ENCODE results near the gene UNC50. TPM values are rescaled to one million over a fixed set of nuclear protein-coding genes. Genes with fewer than 3 reads are reported as not detected.

UNC50 gene
- total RNA-seq, 4 donors from 2014 or later: 23.9 to 46.8 (median 36.3) TPM

- 71 to 75% methylated on average over 1 to 3 of the region's 3 CpGs for WGBS, 2 donors (ENCODE audit: low coverage in 1 of 2)
- no peak for TF ChIP-seq CTCF (IDR thresholded peaks at IDR 0.05)
- TF ChIP-seq POLR2AphosphoS5 (IDR thresholded peaks at IDR 0.05): no peak
- TF ChIP-seq POLR2A (IDR thresholded peaks at IDR 0.05): no peak
- no peak for TF ChIP-seq EP300 (IDR thresholded peaks at IDR 0.05; ENCODE audit: low read depth)
- in situ Hi-C loops (cut with MboI; ENCODE audit: low pct_ligation_motif_present in 1 of 4, low pct_unique_long_range_greater_than_20kb in 1 of 4, low sequenced_read_pairs in 3 of 4): no loop called here
- Histone ChIP-seq H3K36me3 (peaks cover 0 to 54% (median 21%) of the 10 kb centered on the region in 4 donors), H3K9me3 (no peaks in the 10 kb centered on the region), H3K4me3 (no peak overlapping the region), H3K27me3 (no peaks in the 10 kb centered on the region), H3K27ac (no peak overlapping the region), H3K4me1 (no peaks in the 10 kb centered on the region)
- DNase-seq: no peak
- intact Hi-C loops (cut with DNase I; ENCODE audit: low total_unique reads): no loop called here
Measured at GRCh38 chr2:98632351-98632750, 24.0 kb downstream of the UNC50 start.

GRCh38 chr2:98634406-98635092 is 26.2 kb downstream of the UNC50 start:
- TF ChIP-seq POLR2AphosphoS5 (IDR thresholded peaks at IDR 0.05): no peak
- no peak for TF ChIP-seq EP300 (IDR thresholded peaks at IDR 0.05; ENCODE audit: low read depth)
- TF ChIP-seq POLR2A (IDR thresholded peaks at IDR 0.05): no peak
- no peak for TF ChIP-seq CTCF (IDR thresholded peaks at IDR 0.05)
- 76 to 78% methylated on average over 5 to 9 of the region's 9 CpGs for WGBS, 2 donors (ENCODE audit: low coverage in 1 of 2)
- in situ Hi-C loops (cut with MboI; ENCODE audit: low pct_ligation_motif_present in 1 of 4, low pct_unique_long_range_greater_than_20kb in 1 of 4, low sequenced_read_pairs in 3 of 4): no loop called here
- Histone ChIP-seq H3K36me3 (peaks cover 0 to 61% (median 21%) of the 10 kb centered on the region in 4 donors), H3K27ac (no peak overlapping the region), H3K4me1 (no peaks in the 10 kb centered on the region), H3K9me3 (no peaks in the 10 kb centered on the region), H3K4me3 (no peak overlapping the region), H3K27me3 (no peaks in the 10 kb centered on the region)
- no peak for DNase-seq
- intact Hi-C loops (cut with DNase I; ENCODE audit: low total_unique reads): no loop called here

GRCh38 chr2:98637401-98638147 is 29.2 kb downstream of the UNC50 start:
- no peak for DNase-seq
- peaks cover 0 to 59% (median 27%) of the 10 kb centered on the region in 4 donors for H3K36me3 ChIP-seq
- H3K4me1 ChIP-seq: no peaks in the 10 kb centered on the region
- H3K4me3 ChIP-seq: no peak overlapping the region
- no peak for TF ChIP-seq POLR2A (IDR thresholded peaks at IDR 0.05)
- TF ChIP-seq CTCF (IDR thresholded peaks at IDR 0.05): no peak
- no peak for TF ChIP-seq POLR2AphosphoS5 (IDR thresholded peaks at IDR 0.05)
- TF ChIP-seq EP300 (IDR thresholded peaks at IDR 0.05; ENCODE audit: low read depth): no peak
- 59 to 81% methylated on average over 4 to 10 of the region's 10 CpGs for WGBS, 2 donors (ENCODE audit: low coverage in 1 of 2)
- H3K27ac ChIP-seq: no peak overlapping the region
- in situ Hi-C loops (cut with MboI; ENCODE audit: low pct_ligation_motif_present in 1 of 4, low pct_unique_long_range_greater_than_20kb in 1 of 4, low sequenced_read_pairs in 3 of 4) (no loop called here), intact Hi-C loops (cut with DNase I; ENCODE audit: low total_unique reads) (no loop called here)
- no peaks in the 10 kb centered on the region for H3K27me3 ChIP-seq
- H3K9me3 ChIP-seq: no peaks in the 10 kb centered on the region

- TF ChIP-seq POLR2A (IDR thresholded peaks at IDR 0.05) (no peak), EP300 (IDR thresholded peaks at IDR 0.05; ENCODE audit: low read depth) (no peak), POLR2AphosphoS5 (IDR thresholded peaks at IDR 0.05) (no peak), CTCF (IDR thresholded peaks at IDR 0.05) (no peak)
- Histone ChIP-seq H3K4me3 (no peak overlapping the region), H3K27me3 (no peaks in the 10 kb centered on the region), H3K9me3 (no peaks in the 10 kb centered on the region), H3K36me3 (peaks cover 0 to 57% (median 23%) of the 10 kb centered on the region in 4 donors), H3K4me1 (no peaks in the 10 kb centered on the region), H3K27ac (no peak overlapping the region)
- in situ Hi-C loops (cut with MboI; ENCODE audit: low pct_ligation_motif_present in 1 of 4, low pct_unique_long_range_greater_than_20kb in 1 of 4, low sequenced_read_pairs in 3 of 4) (loop anchor here in 3 of 4 donors (10.0 kb wide), 2 partner anchors 191 to 421 kb away; no protein-coding TSS in a partner anchor), intact Hi-C loops (cut with DNase I; ENCODE audit: low total_unique reads) (no loop called here)
- no peak for DNase-seq
- 85 to 90% methylated on average over 5 of the region's 5 CpGs for WGBS, 2 donors (ENCODE audit: low coverage in 1 of 2)
Measured at GRCh38 chr2:98643496-98644100, 35.2 kb downstream of the UNC50 start.

Measured in transverse colon (tissue), 4 donors.